GM18951 (cell line): Measurements from ENCODE around the gene MLIP.

ENCODE experiments used
- POLR2A ChIP-seq: IDR thresholded peaks from 4 replicates; pipeline ENCODE4 v1.6.1; 2011; ENCODE audit warnings: mild to moderate bottlenecking; ENCODE audit not compliant: insufficient read length, insufficient read depth; ENCODE audit errors: extremely low read depth
- in situ Hi-C: fragments of 300-500 bp; cut with MboI; formaldehyde crosslinking; loops from one replicate; pipeline ENCODE4 v1.12.0; 2022; ENCODE audit warnings: low sequenced_read_pairs, mixed read lengths, inconsistent platforms; ENCODE audit not compliant: unreplicated experiment

The MLIP gene

DNA sequence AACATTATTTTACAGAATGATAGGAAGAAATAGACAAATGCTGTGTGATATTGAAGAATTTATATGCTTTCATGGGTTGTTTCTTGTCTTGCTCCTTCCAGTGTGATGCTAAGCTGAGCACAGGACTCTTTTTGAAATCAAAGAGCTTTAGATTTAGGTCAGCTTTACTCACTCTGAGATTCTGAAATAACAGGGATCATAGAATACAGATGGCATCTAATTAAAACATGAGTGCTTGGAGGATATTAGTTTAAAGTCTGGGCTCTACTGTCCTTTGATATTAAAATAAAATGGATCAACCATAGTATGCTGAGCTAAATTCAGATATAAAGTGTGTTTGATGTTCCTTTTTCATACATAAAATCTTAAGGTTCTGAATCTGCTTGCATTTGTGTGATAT lies 29.6 kb downstream of the MLIP start:
- no peak for TF ChIP-seq POLR2A
- in situ Hi-C loops, result no loop called here

DNA sequence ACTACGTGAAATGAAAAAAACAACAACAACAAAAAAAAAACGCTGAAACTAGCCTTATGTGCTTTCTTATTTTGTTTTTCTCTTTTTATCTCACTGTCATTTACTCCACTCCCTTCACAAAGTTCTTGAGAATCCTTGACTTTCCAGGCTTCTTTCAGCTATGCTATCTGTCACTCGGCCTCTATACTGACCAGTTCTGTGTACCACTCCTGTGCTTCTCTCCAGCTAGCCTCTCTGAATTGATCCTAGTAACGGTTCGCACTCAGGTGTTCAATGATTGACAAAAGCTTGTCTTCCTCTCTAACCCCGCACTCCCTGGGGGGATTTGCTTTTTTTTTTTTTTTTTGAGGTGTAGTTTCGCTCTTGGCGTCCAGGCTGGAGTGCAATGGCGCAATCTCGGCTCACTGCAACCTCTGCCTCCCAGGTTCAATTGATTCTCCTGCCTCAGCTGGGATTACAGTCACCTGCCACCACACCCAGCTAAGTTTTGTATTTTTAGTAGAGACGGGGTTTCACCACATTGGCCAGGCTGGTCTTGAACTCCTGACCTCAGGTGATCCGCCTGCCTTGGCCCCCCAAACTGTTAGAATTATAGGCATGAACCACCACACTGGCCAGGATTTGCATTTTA lies 31.8 kb downstream of the MLIP start:
- no peak for TF ChIP-seq POLR2A
- in situ Hi-C loops, result no loop called here

DNA sequence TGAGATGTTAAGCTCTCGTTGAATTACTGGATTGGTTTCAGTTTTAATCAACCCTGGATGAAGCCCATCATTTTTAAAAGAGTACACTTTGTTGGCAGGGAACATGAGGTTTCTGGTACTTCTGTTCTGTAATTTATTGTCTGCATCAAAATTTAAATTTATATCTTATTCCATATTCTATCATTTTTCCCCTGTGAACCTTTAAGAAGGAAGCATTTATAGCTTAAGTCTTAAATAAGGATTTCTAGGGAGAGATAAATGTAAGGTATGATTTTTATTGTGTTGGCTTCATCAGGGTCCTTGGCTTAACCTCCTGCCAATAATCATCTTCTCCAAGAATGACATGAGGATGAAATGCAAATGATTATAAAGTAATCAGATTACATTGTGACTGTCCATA lies 40.6 kb downstream of the MLIP start:
- TF ChIP-seq POLR2A, result no peak
- in situ Hi-C loops, result no loop called here

DNA sequence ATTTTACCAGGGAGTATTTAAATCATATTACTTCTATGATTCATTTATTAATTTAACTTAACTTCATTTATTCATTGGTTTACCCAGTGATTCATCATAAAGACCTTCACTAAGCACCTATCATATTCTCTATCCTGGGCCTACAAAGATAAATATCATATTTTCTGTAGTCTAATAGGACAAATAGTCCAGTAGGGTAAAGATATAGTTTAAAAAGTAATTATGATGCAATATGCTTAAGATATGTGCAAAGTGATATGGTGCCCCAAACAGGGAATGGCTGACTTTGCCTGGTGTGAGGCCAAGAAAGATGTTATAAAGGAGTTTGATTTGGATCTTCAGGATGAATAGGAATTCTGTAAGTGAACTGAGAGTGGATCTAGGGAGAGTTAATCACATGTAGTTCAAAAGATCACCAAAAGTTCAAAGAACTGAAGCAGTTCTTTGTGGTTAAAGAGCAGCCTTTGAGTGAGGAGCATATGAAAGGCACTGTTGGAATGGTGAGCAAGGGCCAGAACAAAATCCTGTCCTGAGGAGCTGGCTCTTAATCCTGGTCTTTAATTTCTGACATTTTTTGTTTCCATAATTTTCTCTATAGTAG lies 45.5 kb downstream of the MLIP start:
- TF ChIP-seq POLR2A, result no peak
- in situ Hi-C loops, result no loop called here

DNA sequence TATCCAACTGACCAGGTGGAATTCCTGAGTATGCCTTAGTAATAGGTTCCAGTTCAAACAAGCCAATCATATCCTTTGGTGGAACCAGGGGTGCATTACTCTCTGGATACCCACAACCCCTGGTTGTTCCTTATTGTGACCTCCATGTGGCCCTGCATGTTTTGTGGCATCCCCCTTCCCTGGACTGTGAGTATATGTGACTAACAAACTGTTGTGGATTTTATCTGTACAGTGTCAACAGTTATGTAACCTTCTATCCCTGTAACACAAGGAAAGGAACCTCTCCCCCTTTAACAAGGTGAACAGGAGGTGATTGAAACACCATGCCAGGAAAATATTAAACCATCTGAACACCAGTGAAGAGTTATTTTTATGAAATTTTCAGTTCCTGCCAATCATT lies 46.2 kb downstream of the MLIP start:
- no peak for TF ChIP-seq POLR2A
- in situ Hi-C loops, result no loop called here

DNA sequence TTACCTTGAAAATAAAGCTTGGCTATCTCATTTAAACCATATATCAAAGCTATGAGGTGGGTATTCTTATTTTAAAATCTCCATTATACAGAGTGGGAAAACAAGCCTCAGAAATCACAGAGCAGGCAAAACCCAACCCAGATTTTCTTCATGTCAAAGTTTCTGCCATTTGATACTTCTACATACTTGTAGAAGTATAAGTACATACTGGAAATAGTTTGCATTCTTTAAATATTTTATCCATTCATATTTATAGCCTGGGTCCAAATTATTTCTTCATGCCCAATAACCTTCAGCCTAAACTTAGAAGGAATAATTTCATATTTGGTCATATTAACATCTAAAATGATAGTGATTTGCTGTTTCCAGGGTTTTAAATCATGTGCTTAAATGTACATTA lies 61.8 kb downstream of the MLIP start:
- no peak for TF ChIP-seq POLR2A
- in situ Hi-C loops, result no loop called here

DNA sequence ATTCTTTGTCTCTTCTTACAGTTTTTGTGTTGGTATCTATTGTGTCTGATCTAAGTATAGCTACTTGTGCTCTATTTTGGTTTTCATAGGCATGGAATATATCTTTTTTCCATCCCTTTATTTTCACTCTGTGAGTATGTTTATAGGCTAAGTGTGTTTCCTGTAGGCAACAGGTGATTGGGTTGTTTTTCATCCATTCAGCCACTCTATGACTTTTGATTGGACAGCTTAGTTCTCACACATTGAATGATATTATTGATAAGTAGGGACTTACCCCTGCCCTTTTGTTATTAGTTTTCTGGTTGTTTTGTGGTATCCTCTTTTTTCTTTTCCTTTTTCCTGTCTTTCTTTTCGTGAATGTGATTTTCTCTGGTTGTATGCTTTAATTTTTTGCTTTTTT lies 67.9 kb downstream of the MLIP start:
- in situ Hi-C loops, result no loop called here

DNA sequence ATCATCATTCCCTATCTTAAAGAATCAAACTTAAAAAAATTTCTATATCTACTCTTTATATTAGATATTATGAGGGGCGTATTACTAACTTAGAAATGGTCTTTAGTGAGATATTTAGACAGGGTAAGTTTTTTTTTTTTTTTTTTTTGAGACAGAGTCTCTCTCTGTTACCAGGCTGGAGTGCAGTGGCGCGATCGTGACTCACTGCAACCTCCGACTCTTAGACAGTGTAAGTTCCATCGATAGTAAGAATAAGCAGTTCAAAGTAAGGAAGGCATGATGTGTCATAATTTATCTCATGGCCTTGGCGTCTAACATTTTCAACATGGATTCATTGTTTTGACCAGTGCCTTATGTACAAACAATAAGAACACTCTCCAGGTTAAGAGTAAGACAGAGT lies 72.4 kb downstream of the MLIP start:
- in situ Hi-C loops, result no loop called here
- no peak for TF ChIP-seq POLR2A

More for the DNA sequence above, 67.9 kb downstream of the MLIP start:
- TF ChIP-seq POLR2A, result no peak

DNA sequence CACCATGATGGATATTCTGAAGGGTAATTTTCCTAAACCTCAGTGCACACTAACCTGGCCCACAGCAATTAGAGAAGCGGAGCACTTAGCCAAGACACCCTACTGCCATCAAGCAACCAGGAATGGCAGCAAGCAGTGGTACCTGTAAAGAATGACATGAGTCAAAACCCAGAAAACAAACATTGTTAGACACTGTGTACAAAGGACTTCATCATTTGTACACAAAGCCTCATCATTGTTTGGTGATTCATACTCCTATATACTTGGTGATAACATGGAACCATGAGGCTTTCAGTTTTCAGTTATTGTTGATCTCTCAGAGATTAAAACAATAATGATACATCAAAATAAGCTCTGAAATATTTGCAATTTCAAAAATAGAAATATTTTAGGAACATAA lies 74.6 kb downstream of the MLIP start:
- TF ChIP-seq POLR2A, result no peak
- in situ Hi-C loops, result no loop called here

DNA sequence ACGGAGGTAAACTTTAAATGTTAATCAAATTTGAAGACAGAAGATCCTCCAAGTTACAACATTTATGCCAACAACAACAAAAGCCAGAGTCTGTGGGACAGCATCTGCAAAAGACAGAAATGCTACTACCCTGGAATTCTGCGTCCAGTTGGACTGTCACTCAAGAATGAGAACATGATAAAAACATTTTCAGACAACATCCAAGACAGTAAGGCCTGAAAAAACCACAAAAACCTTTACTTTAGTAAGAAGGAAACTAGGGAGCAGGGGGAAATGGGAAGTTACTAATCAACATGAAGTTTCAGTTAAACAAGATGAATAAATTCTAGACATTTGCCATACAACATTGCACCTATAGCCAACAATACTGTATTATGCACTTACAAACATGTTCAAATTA lies 77.6 kb downstream of the MLIP start:
- TF ChIP-seq POLR2A, result no peak
- in situ Hi-C loops, result no loop called here

DNA sequence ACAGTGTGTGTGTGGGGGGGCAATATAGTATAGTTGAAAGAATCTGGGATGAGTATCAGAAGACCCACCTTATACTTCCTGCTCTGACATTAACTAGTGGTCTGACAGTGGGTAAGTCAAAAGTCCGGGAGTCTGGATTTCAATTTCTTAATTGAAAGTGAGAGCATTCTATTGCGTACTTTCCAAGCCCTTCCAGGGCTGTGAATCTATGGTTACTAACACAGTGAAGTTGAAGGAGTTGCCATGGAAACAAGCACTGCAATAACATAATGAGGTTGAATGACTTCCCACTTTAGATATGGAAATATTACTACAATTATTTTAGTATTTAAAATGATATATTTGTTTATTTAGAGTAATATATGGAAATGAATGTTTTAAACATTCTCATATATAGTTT lies 80.2 kb downstream of the MLIP start:
- in situ Hi-C loops, result no loop called here
- no peak for TF ChIP-seq POLR2A

DNA sequence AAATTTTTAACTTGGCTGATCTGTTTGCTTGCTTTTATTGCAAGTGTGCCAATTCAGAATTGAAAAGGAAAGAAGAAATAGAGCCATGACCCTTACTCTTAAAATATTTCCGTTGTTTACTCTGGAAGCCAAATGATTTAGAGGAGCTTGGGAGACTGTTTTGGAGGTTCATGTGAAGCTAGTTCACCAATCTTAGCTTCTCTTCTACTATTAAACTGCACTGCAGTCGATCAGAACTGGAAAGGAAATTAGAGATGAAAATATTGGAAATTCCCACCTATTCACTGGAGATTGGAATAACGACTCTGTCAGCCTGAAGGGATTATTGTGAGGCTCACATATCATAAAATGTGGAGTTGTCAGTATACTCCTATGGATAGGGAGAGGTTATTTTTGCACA lies 81.8 kb downstream of the MLIP start:
- in situ Hi-C loops, result no loop called here
- no peak for TF ChIP-seq POLR2A

DNA sequence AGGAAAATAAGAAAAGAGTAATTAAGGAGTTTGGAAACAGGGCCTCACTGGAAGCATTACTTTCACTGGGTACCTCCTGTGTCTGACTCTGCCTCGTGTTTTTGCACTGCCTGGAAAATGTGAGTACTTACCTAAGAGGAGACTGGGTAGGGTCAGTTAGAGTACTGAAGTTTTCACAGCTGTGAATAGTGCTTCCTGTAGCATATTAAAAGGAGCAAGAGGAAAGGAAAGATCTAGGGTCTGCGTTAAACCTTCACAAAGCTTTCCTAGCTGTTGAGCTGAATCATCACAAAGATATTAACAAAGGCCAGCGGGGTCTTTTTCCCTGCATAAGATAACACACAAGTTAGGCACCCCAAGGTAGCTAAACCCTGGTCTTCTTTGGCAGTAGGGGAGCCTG lies 82.3 kb downstream of the MLIP start:
- in situ Hi-C loops, result no loop called here
- no peak for TF ChIP-seq POLR2A

DNA sequence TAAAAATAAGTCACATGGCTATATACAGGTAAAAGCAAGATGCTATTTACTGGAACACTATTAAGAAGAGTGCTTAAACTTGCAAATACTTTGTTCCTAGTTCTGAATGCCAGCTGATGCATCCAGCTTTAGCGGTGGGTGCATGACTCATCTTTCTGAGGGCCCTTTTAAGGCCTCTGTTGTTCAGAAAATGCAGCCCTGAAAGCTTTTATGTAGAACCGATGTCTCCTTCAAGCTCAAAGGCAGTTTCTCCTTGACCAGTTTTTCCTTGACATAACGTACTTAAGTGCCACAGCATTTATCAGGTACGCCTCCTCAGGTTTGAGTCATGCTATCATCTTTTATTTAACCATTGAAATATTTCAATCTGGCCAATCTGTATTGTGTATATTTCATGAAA lies 82.8 kb downstream of the MLIP start:
- TF ChIP-seq POLR2A, result no peak
- in situ Hi-C loops, result no loop called here

DNA sequence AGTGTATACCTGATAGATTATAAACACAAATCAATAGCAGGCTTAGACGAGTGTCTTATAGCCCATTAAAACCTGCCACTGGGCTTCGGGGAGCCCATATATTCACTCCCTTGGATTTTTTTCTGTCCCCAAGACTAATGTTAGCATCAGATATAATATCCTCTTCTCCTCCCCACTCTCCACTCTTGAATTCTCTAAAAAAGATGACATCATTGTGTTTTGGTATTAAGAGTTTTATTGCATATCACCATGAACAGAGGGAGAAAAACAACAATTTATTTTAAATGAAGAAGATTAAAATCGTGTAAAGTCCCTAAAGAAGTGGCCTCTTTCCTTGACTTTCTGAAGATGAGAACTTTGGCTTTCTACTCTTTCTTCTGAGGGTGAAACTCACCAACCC lies 84.4 kb downstream of the MLIP start:
- no peak for TF ChIP-seq POLR2A
- in situ Hi-C loops, result no loop called here
